Natural killer cell (primary cell): ENCODE data around the gene KIF2A. TPM values are rescaled to one million over a fixed set of nuclear protein-coding genes. Genes with fewer than 3 reads are reported as not detected.

ENCODE experiments used
- ATAC-seq, 3 donors: fragments of 150-1000 bp in 2 of 3; fragments of 200-7000 bp in 1 of 3; cut with Tn5 transposase; 1 replicate in 1 of 3; 2 replicates in 2 of 3; pipeline ENCODE4 v1.10.0; 2021; ENCODE audit warnings: mild to moderate bottlenecking in 2 of 3, moderate library complexity in 2 of 3
- DNase-seq, 2 donors: peaks; one replicate each; pipeline versions ENCODE4 v3.0.0 to v3.0.0-alpha.2; 2013 to 2021; ENCODE audit warnings: mixed read lengths in 1 of 2
- H3K27ac ChIP-seq: one replicate; pipeline ENCODE4 v1.5.1; 2013; ENCODE audit warnings: mild to moderate bottlenecking, low read length
- H3K27me3 ChIP-seq: one replicate; pipeline ENCODE4 v1.6.1; 2013; ENCODE audit warnings: low read length; ENCODE audit not compliant: control insufficient read depth, insufficient read depth
- H3K36me3 ChIP-seq: one replicate; pipeline ENCODE4 v1.6.1; 2013; ENCODE audit warnings: low read length; ENCODE audit not compliant: control insufficient read depth, insufficient read depth
- H3K4me1 ChIP-seq: one replicate; pipeline ENCODE4 v1.6.1; 2013; ENCODE audit warnings: low read length; ENCODE audit not compliant: control insufficient read depth, insufficient read depth
- H3K4me3 ChIP-seq: one replicate; pipeline ENCODE4 v1.5.1; 2013; ENCODE audit warnings: low read length
- H3K9me3 ChIP-seq: one replicate; pipeline ENCODE4 v1.6.1; 2013; ENCODE audit warnings: low read length; ENCODE audit not compliant: control insufficient read depth, insufficient read depth
- H3K27ac Mint-ChIP-seq, 2 donors: one replicate each; pipeline ENCODE4 v1.8.0; 2022; ENCODE audit warnings: mild to moderate bottlenecking in 2 of 2, mixed read lengths in 2 of 2, moderate library complexity in 1 of 2
- H3K27me3 Mint-ChIP-seq, 2 donors: one replicate each; pipeline ENCODE4 v1.8.0; 2022; ENCODE audit warnings: low read depth in 2 of 2, mixed read lengths in 2 of 2
- H3K36me3 Mint-ChIP-seq: one replicate; pipeline ENCODE4 v1.8.0; 2022; ENCODE audit warnings: mixed read lengths
- H3K4me1 Mint-ChIP-seq, 2 donors: one replicate each; pipeline ENCODE4 v1.8.0; 2022; ENCODE audit warnings: mixed read lengths in 2 of 2
- H3K4me3 Mint-ChIP-seq: one replicate; pipeline ENCODE4 v1.8.0; 2022; ENCODE audit warnings: mild to moderate bottlenecking, moderate library complexity, mixed read lengths
- H3K9me3 Mint-ChIP-seq, 2 donors: one replicate each; pipeline ENCODE4 v1.8.0; 2022; ENCODE audit warnings: mixed read lengths in 2 of 2
- CTCF ChIP-seq: fragments of 200-600 bp; IDR thresholded peaks from one replicate; pipeline ENCODE4 v1.8.0; 2022; ENCODE audit warnings: antibody characterized with exemption
- WGBS: methylation state at CpG from one replicate; pipeline ENCODE4 v1.1.7; 2013; ENCODE audit warnings: missing lambda C conversion rate; ENCODE audit not compliant: insufficient coverage; 5-methylcytosine and 5-hydroxymethylcytosine counted together
- intact Hi-C: fragments of 100-400 bp; cut with micrococcal nuclease; formaldehyde crosslinking; loops from one replicate; pipeline ENCODE4 v1.14.2; 2022
- total RNA-seq, 4 donors: library from RNA; stranded (reverse); fragments of 120-200 nt in 1 of 4; gene quantifications; one replicate each; pipeline versions ENCODE4 v1.2.3 to v1.2.4, GENCODE V29; 2013 to 2022

KIF2A gene
- total RNA-seq, 3 donors from 2014 or later (not counting 1 experiment from before 2014, with no cell fraction given) = 80.4 to 95.2 (median 80.6) TPM

- peaks cover 12 to 20% of the 10 kb centered on the region in 2 donors for H3K4me1 Mint-ChIP-seq
- peaks cover 15 to 17% of the 10 kb centered on the region in 2 donors for H3K27me3 Mint-ChIP-seq
- no peaks in the 10 kb centered on the region for H3K4me1 ChIP-seq
- no peak overlapping the region for H3K4me3 Mint-ChIP-seq
- no peaks in the 10 kb centered on the region for H3K27me3 ChIP-seq
- no peaks in the 10 kb centered on the region for H3K36me3 Mint-ChIP-seq
- no peaks in the 10 kb centered on the region for H3K36me3 ChIP-seq
- no peak for TF ChIP-seq CTCF
- no peak for DNase-seq
- 52% methylated on average over 2 of the region's 5 CpGs for WGBS
- H3K4me3 ChIP-seq = no peak overlapping the region
- no peaks in the 10 kb centered on the region for H3K9me3 ChIP-seq
- ATAC-seq = no peak
- intact Hi-C loops = no loop called here
- H3K9me3 Mint-ChIP-seq = no peaks in the 10 kb centered on the region
- no peak overlapping the region for H3K27ac Mint-ChIP-seq
- H3K27ac ChIP-seq = no peak overlapping the region
These were observed 23.9 kb upstream of the KIF2A start for GRCh38 chr5:62282064-62282463.

GRCh38 chr5:62283005-62283404, 23.0 kb upstream of the KIF2A start:
- Mint-ChIP-seq H3K9me3 (no peaks in the 10 kb centered on the region), H3K4me3 (no peak overlapping the region), H3K36me3 (no peaks in the 10 kb centered on the region), H3K27ac (no peak overlapping the region), H3K4me1 (peaks cover 10 to 20% of the 10 kb centered on the region in 2 donors), H3K27me3 (peaks cover 15 to 17% of the 10 kb centered on the region in 2 donors)
- Histone ChIP-seq H3K27ac (no peak overlapping the region), H3K27me3 (no peaks in the 10 kb centered on the region), H3K4me3 (no peak overlapping the region), H3K4me1 (no peaks in the 10 kb centered on the region), H3K9me3 (no peaks in the 10 kb centered on the region), H3K36me3 (no peaks in the 10 kb centered on the region)
- ATAC-seq (no peak), DNase-seq (no peak)
- TF ChIP-seq CTCF = no peak
- intact Hi-C loops = no loop called here

GRCh38 chr5:62283861-62284260, 22.1 kb upstream of the KIF2A start:
- H3K4me3 Mint-ChIP-seq = no peak overlapping the region
- intact Hi-C loops = loop anchor here (2.0 kb wide), 1 partner anchor 27 kb away; no protein-coding TSS in a partner anchor
- DNase-seq = no peak
- no peaks in the 10 kb centered on the region for H3K27me3 ChIP-seq
- H3K27ac ChIP-seq = no peak overlapping the region
- peaks cover 14 to 15% of the 10 kb centered on the region in 2 donors for H3K27me3 Mint-ChIP-seq
- ATAC-seq = no peak
- no peaks in the 10 kb centered on the region for H3K9me3 Mint-ChIP-seq
- H3K9me3 ChIP-seq = no peaks in the 10 kb centered on the region
- WGBS = 90% methylated on average over 2 of the region's 2 CpGs
- no peaks in the 10 kb centered on the region for H3K36me3 ChIP-seq
- H3K4me1 Mint-ChIP-seq = peaks cover 10 to 20% of the 10 kb centered on the region in 2 donors
- TF ChIP-seq CTCF = no peak
- no peaks in the 10 kb centered on the region for H3K36me3 Mint-ChIP-seq
- no peak overlapping the region for H3K4me3 ChIP-seq
- H3K27ac Mint-ChIP-seq = no peak overlapping the region
- H3K4me1 ChIP-seq = no peaks in the 10 kb centered on the region
